ENCODE data around the gene ATP8B4.

DNA sequence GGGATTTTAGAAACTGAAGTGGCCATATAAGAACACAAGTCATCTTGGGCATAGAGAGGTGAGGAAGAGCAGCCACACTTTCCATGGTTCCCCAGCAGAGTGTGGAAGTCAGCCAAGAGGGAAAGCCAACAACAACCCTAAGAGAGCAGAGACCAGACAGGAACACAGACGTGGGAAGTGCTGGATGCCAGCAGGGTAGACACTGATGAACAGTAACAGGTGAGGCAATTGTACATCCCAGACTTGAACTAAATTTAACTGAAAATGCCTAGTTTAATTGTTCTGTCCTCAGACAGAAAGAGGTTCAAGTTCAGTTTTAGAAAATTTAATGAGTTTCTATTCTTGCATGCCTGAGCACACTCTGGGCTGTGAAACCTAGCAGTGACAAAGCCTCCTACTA, 212.1 kb downstream of the ATP8B4 start:
- TF ChIP-seq, protein P1, sequence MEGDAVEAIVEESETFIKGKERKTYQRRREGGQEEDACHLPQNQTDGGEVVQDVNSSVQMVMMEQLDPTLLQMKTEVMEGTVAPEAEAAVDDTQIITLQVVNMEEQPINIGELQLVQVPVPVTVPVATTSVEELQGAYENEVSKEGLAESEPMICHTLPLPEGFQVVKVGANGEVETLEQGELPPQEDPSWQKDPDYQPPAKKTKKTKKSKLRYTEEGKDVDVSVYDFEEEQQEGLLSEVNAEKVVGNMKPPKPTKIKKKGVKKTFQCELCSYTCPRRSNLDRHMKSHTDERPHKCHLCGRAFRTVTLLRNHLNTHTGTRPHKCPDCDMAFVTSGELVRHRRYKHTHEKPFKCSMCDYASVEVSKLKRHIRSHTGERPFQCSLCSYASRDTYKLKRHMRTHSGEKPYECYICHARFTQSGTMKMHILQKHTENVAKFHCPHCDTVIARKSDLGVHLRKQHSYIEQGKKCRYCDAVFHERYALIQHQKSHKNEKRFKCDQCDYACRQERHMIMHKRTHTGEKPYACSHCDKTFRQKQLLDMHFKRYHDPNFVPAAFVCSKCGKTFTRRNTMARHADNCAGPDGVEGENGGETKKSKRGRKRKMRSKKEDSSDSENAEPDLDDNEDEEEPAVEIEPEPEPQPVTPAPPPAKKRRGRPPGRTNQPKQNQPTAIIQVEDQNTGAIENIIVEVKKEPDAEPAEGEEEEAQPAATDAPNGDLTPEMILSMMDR (IDR thresholded peaks at IDR 0.05; ENCODE audit: low read depth, low read length), result no peak
- no peak for TF ChIP-seq POLR2A (IDR thresholded peaks at IDR 0.05; ENCODE audit: extremely low read depth, insufficient read length)
- no peak for TF ChIP-seq MYC (IDR thresholded peaks at IDR 0.05; ENCODE audit: low read depth, low read length)
- TF ChIP-seq, protein P2, sequence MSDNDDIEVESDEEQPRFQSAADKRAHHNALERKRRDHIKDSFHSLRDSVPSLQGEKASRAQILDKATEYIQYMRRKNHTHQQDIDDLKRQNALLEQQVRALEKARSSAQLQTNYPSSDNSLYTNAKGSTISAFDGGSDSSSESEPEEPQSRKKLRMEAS (IDR thresholded peaks at IDR 0.05; ENCODE audit: low read depth, low read length), result no peak

Data from NB4 (cell line).